NK-92 treated with Interleukin-12 subunit alpha and Interleukin-12 subunit beta, amount 100 ng/mL, for 24 hours (cell line): ENCODE data around the gene KCNMA1.

Experiments used
- DNase-seq: peaks from one replicate; lab custom pipeline; 2025; lab: John Stamatoyannopoulos, UW

KCNMA1 gene

DNA sequence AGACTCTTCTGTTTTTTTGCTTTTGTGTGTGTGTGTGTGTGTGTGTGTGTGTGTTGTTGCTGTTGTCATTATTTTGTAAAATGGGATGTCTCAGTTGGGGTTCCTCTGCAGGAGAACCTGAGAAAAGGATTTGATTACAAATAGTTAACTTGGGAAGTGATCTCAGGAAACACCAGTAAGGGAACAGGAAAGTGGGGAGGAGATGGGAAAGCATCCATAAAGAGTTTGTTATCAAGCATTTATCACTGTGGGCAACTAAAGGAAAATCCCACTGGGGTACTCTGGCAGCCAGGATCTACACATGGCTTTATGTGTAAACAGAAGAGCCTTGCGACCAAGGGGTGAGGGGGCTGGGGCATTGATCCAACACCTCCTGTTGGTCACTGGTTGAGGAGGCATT lies 485.4 kb downstream of the KCNMA1 start:
- no peak for DNase-seq

DNA sequence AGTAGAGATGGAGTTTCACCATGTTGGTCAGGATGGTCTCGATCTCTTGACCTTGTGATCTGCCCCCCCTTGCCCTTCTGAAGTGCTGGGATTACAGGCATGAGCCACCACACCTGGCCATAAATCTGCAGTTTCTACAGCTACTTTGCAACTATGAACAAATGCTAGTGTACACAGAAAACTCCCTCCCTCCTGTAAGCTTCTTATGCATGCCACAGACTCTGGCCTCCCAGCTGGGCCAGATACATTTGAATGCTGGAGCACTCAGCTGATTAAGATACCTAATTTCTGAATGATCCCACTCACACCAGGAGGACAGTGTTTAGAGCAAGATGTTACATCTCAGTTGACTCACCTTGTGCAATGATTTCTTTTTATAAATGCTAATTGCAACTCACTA lies 486.2 kb downstream of the KCNMA1 start:
- no peak for DNase-seq

DNA sequence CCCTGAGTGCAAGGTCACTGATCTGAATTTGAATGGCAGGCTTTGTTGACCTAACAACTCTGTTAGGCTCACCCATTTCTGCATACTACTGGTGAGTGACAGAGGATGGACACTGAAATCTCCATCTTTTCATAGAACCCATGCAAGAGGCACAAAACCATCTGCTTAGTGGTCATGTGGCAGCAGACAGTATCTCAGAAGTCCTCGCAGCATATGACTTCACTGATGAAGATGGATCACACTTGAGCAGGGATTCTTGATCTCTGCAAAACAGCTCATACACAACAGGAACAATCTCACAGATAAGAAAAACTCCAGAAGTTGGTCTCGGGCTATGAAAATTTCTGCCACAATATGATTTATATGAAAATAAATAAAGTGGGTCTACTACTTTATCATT lies 487.9 kb downstream of the KCNMA1 start:
- DNase-seq = no peak

DNA sequence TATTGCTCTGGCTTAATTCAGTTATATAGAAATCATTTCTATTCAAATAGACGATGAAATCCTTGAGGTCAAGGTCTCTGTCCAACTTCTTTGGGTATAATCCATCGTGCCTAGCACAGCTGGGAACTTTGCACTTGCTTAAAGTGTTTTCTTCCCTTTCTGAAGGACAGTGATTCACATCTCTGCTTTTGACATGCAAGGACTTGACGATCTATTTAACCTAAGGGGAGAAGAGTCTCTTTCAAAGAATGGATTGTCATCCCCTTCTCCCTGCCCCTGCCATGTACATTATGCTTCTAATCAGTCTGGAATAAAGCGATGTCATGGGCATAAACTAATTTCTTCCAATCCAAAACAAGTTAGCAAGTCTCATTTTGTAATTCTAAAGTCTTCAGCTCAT lies 488.6 kb downstream of the KCNMA1 start:
- DNase-seq = no peak

DNA sequence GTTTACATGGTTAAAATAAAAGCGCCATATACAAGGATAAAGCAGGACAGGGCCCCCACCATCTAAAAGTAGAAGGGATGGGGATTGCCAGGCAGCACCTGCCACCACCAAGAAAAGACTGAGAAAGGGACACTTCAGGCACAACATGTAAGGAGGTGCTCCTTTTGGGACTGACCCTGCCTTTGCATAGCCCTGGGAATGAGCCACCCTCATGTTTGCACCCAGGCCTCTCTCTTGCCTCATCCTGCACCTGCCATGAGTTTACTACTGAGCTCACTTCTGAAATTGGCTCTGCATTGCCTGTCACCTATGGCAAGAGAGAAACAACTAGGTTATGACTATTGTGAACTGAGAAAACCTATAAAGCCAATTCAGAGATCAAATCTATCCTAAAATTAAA lies 489.7 kb downstream of the KCNMA1 start:
- DNase-seq = no peak

DNA sequence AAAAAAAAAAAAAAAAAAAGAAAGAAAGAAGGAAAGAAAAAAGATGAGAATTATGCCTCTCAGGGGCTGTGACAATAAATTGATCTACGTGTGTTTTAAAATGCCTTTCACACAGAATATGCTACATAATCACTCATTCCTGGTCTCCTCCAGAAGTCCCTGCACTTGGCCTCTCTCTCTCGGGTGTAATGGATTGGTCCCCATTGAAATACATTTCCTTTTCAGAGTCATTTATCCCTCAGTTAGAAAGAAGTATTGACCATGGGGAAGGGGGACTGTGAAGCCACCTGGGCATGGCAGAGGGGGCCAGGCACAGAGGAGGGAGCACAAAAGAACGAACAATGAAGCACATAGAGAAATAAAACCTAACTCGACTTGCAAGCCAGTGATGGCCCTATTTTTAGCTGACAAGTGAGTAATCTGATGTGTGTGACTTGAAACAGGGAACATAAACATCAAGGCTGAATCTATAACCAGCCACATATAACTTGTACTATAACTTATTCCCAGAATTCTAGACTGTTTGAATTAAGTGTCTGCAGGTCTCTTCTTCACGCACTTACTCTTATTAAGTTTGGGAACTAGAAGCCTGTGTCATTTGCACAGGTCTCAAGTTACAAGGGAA lies 490.8 kb downstream of the KCNMA1 start:
- DNase-seq = no peak

DNA sequence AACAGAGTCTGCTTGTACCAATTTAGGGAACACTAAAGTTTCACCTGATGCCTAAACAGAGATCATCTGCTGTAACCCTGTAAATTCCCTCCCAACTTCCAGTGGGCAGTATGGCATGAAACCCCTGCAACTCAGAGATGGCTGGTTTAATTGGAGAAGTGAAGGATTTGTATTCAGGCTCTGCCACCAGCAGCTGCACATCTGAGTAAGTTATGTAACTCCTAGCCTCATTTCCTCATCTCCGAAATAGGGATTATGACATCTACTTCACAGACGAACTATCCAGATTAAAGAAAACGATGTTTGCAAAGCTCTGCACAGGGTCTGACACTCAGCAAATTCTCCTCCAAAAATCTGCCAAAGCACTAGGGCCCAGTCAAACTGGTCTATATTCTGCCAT lies 493.0 kb downstream of the KCNMA1 start:
- DNase-seq = no peak

DNA sequence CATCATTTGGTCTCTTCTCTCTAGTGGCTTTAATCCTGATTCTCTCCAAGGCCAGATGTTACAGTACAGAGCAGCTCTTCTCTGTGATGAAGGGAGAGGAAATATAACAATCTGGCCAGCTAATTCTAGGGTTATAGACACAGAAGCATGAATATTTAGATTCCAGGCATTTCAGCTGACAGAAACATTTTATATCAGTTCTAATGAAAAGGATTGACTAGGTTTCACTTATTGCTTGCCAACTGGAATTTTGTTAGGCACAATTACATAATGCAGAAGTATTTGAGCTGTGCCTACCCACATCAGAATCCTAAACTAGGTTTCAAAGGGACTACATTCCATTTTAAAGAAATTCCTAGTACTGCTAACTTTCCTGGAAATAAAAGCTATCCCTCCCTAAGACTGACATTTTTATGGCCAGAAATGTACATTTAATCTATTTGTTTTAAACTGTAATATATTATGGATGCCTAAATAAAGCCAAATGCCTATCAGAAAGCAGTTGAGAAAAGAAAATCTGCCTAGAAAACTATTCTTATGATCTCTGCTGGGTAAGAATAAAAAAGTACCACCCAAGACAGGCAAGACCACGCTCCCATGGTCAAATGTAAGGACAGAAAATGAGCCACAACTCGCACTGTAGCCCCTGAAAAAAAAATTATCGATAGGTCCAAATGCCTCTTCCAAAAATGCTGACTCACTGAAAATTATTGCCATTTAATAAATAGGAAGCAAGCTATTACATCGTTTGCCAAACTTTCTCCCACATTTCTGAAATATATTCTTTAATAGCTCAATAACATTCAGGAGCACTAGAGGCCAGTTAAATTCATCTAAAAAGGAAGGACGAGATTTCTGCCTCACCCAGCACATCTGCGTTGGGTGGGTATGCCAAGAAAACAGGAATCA lies 498.1 kb downstream of the KCNMA1 start:
- DNase-seq = no peak

DNA sequence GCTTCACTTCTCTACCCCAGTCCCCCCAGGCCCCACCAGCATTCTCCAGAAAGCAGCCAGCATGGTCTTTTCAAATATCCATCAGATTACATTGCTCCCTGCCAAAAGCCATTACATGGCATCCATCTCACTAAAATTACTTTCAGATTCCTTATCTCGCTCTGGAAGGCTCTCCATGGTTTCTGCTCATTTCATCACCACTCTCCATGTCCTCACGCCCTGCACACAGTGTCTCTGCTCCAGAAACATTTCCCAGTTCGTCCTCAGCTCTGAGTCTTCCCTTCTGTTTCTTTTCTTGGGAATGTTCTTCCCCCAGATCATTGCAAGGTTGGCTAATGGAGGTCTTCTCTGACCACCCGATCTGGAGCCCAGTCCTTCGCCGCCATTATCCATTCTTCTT lies 499.1 kb downstream of the KCNMA1 start:
- DNase-seq = no peak

DNA sequence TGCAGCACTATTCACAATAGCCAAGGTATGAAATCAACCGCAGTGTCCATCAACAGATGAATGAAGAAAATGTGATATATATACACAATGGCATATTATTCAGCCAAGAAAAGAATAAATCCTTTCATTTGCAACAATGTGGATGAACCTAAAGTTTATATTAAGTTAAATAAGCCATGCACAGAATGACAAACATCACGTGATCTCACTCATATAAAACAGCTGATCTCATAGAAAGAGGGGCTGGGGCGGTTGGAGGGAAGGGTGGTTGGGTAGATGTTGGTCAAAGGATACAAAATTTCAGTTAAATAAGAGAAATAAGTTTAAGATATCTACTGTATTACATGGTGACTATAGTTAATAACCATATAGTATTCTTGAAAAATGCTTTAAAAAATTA lies 502.1 kb downstream of the KCNMA1 start:
- no peak for DNase-seq

DNA sequence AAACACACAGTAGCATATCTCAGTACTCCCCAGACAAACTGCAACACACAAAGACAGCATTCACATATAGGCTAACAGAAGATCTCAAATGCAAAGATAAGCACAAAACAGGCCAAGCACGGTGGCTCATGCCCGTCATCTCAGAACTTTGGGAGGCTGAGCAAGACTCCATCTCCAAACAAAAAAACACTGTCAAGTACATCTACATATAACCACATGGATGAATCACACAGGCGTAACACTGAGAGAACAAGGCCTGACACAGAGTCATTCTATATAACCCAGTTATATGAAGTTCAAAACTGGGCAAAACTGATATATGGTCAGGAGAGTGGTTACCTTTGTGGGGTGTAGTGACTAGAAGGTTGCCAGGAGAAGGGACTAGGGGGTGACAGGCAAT lies 506.4 kb downstream of the KCNMA1 start:
- no peak for DNase-seq

DNA sequence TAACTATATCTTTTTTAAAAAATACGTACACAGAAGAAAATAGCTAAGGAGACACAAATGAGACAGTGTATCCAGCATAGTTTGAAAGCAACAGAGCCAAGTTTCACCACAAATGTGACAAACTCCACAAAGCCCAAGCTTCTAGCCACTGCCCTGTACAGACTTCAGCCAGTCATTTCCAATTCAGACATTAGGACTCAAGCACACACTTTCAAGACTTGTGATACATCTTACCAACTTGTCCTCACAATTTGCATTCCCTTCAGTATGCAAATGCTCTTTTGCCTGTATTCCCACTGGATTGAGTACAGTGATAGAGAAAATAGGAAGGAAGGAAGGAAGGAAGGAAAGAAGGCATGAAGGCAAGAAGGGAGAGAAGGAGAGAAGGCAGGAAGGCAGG lies 510.4 kb downstream of the KCNMA1 start:
- no peak for DNase-seq

DNA sequence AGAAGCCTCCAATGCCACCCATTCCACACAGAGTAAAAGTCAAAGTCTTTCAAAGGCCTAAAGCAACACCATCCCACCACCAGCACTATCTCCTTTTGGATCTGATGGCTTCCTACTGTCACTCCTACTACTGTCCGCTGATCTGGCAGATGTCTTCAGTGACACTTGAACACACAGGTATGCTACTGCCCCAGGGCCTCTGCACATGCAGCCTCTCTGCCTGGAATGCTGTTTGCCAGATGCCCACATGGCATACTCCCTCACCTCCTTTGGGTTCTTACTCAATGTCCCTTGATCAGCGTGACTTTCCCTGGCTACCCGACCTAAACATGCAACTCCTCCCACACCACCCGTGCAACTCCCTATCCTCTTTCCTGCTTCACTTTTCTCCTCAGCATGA lies 512.4 kb downstream of the KCNMA1 start:
- DNase-seq = no peak

DNA sequence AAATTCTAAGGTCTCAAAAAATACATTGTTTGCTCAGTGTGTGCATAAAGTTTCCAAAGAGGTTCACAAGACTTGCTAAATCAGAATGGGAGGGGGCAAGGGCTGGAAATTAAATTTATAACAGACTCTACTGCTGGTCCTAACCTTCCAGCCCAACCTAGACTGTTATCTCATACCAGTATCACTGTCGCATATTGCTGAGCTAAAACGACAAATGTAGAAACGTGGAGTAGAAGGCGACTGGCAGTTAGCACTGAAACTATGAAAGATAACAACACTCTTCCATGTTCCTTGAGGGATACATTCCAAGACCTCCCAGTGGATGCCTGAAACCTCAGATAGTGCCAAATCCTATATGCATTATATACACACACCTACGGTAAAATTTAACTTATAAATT lies 514.3 kb downstream of the KCNMA1 start:
- no peak for DNase-seq

DNA sequence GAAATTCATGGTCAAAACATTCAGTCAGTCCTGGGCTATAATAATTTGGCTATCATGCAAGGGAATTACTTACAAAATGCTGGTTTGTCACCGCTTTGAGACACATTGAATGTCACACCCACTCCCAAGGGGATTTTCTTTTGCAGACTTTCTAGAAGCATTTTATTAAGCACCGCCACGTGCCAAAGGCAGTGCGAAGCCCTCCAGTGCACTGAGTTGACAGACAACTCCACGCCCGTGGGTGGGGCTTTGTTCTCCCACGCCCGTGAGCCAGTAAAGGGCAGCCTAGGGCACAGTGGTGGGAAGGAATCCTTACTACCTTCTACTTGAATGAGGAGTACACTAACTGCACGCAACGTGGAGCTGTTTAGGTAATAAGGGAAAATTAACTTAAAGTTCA lies 515.8 kb downstream of the KCNMA1 start:
- DNase-seq = no peak

DNA sequence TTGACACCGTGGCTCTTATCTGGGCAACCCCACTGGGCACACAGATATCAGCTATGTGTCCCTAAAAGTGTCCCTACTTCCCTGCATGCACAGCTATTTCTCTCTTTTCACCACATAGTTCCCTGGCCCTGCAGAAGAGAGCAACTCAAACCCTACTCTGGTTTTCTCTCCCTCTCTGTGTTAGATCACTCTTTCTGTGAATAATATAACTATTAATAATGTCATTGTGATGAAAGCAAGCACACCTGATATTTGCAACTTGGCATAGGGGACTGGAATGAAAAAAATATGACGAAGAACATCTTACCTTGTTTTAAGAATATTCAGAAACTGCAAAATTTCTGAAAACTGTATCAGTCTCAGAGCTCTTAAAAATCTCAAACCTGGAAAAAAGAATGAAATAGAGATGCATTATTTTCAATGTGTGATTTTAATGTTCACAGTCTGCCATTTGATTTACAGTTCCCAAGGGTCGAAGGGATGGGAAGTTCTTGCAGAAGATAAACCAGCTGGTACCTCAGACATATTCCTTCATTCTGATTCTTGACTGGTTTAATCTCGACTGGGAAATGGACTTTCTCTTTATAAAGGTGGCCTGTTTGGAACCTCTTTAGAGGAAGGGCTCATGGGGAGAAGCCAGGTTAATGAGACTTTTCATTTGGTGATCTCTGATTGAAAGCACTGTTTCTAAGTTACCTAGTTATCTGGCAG lies 516.8 kb downstream of the KCNMA1 start:
- DNase-seq = no peak

DNA sequence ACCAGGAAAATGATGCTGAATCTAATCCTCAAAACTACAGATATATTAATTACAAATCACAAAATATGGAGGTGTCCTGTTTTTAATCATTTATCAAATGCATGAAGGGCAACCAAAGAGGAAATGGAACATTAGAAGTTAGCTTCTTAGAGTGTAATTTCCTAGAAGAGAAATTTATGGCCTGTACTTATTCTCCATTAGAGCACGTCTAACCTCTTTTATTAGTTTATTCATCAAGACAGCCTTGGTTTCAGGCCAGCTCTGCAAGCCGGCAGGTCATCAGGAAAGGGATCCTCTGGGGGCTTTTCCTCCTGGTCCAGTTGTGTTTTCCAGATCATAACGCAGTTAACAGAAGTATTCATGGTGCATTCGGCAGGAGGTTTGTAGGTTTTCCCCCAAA lies 517.6 kb downstream of the KCNMA1 start:
- DNase-seq = no peak

DNA sequence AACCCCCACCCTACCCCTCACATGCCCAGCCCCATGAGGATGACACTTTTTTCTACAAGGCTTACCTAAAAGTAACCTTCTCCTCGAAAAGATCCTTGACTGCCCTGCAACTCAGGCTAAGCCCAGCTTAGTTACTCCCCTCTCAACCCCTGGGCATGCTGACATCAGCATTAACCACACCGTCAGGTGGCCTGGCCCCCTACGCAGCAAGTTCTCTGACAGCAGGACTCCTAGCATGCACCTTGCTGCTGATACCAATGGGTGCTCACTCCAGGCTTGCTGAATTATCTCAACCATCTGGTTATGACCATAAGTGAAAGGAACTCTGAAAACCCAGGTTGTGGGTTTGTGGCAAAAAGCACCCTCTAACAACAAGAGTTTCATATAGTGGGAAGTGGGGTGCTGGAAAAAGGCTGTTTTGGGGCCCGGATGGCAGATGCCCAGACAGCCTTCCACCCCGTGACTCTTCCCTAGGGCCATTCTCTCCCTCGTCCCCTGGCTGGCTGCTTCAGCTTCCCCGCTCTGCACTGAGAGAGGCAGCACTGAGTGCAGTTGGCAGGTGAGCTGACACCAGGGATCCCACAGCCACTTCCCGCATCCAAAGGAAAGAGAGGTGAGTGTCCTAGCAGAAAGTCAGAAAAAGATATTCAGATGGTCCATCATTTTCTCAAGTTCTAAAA lies 518.9 kb downstream of the KCNMA1 start:
- DNase-seq = no peak

DNA sequence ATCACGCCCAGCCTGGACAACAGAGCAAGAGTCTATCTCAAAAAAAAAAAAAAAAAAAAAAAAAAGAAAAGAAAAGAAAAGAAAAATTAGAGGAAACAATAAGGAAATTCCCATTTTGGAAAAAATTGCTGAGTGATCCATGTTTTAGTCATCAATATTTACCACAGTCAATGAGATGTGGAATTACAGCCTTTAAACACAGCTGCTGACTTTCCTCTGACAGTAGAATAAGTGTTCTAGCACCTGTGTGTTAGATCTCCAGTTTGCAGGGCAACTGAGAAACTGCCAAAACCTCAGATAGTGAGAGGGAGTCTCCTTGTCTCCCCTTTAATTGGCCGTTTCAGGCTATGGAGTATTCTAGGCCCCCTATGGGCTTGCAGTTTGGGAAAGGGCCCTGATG lies 520.1 kb downstream of the KCNMA1 start:
- DNase-seq = no peak

DNA sequence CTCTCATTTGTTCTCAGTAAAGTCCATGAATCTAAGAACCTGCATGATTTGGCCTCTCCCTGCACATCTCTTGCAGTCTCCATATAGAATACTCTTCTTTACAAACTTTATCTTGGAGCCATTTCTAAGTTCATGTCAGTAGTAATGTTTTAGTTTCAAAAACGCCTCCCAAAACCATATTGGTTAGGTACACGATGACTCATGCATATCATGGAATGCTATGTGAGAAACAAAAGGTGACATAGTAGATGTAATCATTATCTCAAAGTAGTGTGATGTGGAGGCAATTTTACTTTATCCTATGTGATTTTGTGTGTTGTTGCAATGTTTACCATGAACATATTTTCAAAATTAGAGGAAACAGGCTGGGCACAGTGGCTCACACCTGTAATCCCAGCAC lies 520.7 kb downstream of the KCNMA1 start:
- DNase-seq = no peak

DNA sequence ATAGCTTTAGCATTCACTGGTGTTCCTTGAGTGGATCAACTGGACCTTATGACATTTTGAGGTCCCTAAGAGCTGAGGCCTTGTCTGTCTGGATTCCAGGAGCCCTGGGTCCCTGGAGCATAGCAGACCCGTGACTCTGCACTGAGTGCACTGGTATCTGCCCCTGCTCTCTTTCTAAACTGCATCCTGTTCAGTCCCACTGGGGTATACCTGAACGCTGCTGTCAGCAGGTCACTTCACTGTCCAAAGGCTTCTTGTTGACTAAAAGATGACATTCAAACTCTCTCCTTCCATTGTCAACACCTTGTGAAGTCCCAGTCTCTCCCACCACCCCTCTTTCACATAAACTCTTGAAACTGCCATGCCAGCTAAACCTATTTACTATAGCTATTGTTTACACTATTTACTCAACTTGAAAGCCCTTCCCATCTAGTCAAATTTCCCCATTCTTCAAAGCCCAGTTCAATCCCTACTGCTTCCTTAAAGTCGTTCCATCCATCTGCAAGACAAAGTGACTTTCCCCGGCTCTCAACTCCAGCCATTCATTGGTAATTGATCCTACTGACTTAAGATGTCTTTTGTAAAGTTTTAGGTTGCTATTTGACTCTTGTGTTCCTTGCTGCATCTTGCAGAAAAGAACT lies 523.3 kb downstream of the KCNMA1 start:
- no peak for DNase-seq
